DMS79 (cell line): ENCODE data around the gene SAMD11.

Experiments used
- DNase-seq: peaks from one replicate; lab custom pipeline; 2025; lab: John Stamatoyannopoulos, UW

The SAMD11 gene

DNA sequence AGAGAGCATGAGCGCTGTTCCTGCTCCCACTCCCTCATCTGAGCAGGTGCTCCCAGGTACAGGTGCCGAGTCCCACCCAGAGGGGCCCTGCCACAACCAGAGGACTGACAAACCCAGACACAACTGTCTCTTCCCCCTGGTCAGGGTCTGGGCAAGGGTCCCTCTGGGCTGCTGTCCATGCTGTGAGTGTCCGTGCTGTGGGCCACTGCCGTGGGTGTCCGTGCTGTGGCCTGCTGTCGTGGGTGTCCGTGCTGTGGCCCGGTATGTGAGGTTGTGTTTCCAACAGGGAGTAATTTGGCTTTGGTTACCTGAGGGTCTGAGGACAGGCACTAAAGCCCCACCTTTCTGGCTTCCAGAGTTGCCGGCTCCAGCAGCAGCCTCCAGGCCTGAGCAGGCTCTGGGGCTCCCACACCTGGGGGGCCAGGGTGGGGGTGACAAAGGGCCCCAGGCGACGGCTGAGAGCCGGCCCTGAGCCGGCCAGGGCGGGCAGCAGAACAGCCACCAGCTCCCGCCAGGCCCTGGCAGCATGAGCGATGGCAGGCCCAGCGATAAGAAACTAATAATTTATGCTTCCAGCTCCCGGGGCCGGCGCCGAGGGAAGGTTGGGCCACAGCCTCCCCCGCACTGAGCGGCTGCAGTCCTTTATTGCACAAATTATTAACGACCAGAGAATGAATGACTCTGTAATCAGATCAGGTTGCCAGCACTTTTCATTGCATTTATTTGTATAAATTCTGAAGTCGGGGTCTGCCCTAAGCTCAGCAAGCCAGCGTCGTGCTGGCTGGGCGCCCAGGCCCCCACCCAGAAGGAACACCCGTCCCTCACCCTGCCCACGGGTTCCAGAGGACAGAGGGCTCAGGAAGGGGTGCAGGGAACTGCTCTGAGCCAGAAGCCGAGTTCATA, 7.3 kb upstream of the SAMD11 start:
- DNase-seq = no peak

DNA sequence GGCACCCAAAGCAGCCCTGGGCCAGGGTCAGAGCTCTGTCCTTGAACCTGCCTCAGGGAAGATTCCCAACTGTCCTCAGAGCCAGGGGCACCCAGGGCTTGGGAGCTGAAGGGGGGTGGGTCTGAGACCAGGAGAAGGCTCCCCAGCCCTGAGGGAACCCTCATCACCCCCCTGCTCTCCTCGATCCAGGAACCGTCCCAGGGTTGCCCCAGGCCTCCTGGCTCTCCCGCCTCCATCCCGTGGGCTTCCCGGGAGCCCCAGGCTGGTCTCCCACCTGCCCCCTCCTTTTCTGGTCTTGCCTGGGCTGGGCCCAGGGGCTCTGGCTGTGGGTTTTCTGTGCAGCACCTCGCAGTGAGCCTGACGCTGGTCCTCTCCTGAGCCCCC, 6.7 kb upstream of the SAMD11 start:
- DNase-seq = no peak

DNA sequence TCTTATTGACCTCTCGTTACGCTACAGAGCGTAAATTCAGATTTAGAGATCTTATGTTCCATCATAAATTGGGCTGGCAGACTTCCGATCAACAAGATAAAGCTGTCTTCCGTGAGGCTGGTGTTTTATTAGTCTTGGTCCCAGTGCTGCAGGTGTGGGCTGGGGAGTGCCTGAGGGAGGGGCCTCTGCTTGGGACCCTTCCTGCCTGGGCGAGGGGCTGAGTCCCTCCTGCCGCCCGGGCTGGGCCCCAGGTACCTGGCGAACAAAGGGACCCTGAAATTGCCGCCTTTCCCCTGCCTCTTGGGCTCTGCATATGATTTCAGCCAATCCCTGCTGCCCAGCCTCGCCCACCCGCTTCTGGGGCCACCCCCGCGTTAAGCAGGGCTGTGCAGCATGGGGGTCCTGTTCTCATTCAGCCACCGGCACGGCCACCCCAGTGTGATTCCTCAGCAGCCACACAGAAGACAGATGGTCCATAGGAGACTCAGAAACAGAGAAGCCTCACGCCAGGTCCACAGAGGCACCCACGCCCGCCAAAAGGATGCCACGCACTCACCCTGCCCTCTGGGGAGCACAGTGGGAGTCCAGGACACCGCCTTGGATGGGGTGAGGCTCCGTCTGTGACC, 6.1 kb upstream of the SAMD11 start:
- DNase-seq = no peak

- DNase-seq = no peak
These were observed 5.4 kb upstream of the SAMD11 start for GRCh38 chr1:918353-918752.

DNA sequence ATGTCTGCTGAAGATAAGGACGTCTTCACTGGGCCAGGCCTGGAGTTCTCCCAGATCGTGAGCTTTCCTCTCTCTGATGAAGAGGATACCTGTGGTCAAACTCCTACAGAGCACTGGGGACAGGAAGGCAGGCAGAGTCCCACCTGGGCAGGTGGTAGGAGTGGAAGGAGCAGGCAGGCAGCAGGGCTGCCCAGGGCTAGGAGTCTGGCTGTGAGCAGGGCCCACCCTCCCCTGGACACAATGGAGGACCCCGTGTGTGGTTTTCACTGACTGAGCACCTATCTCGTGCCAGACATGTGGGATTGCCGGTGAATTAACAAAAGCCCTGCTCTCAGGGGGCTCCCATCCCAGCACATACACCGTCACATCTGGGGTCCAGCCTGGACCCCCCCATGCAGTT, 4.9 kb upstream of the SAMD11 start:
- DNase-seq = no peak

DNA sequence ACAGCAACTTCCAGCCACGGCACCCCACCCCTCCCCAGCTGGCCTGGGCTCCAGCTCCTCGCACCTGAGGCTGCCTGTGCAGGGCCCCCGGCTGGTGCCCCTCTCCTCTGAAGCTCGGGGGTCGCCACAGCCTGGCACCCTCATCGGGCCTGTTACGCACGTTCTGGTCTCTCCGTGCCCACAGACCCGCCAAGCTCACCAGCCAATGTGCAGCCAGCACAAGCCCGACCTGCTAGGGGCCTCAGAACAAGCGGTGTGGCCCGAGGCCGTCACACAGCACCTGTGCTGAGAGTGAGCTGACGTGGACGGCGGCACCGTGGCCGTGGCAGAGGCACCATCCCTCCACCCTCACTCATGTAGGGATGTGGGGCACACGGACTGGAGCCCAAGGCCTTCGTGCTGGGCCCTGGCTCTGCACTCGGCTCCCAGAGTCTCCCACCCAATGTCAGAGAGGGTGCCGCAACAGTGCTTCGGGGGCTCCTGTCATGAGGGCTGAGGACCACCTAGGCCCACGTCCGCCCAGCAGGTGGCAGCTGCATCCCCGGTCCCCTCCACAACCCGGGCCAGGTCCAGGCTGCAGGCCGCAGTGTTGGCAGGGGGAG, 4.4 kb upstream of the SAMD11 start:
- DNase-seq = no peak

DNA sequence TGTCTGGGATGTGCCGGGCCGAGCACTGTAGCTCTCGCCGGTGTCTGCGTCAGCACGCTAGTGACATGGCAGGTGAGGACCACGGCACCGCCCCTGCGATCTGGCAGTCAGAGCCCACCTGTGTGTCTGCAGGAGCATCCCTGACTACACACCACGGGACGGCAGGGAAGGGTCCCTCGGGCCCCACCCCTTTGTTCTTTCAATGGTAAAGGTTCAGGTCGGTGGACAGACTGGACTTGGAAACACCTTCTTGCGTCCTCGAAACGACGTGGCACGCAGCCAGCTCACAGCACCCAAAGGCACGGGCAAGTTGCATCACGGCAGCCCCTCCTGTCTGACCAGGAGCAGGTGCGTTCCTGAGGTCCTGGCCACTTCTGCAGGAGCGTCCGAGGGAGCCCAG, 3.7 kb upstream of the SAMD11 start:
- DNase-seq = no peak

DNA sequence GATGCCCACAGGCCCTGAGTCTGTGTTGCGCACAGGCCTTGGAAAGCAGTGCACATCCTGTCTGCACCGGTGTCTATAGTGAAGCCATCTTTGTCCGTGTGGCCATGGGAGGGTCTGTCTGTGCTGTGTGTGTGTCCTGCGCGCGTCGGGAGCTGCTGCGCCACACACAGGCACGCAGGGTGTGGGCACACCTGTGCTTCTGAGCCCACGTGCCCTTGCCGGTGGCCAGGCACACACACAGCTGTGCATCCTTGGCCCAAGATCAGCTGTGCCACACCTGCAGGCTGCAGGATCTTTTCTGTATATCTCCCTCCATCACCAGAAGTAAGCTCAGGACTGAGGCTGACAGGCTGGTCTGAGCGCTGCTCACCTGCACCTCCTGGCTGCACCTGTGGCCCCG, 3.2 kb upstream of the SAMD11 start:
- DNase-seq = no peak

- peak; percentile 63 for DNase-seq
These were observed 2.5 kb upstream of the SAMD11 start for GRCh38 chr1:921011-921837.

DNA sequence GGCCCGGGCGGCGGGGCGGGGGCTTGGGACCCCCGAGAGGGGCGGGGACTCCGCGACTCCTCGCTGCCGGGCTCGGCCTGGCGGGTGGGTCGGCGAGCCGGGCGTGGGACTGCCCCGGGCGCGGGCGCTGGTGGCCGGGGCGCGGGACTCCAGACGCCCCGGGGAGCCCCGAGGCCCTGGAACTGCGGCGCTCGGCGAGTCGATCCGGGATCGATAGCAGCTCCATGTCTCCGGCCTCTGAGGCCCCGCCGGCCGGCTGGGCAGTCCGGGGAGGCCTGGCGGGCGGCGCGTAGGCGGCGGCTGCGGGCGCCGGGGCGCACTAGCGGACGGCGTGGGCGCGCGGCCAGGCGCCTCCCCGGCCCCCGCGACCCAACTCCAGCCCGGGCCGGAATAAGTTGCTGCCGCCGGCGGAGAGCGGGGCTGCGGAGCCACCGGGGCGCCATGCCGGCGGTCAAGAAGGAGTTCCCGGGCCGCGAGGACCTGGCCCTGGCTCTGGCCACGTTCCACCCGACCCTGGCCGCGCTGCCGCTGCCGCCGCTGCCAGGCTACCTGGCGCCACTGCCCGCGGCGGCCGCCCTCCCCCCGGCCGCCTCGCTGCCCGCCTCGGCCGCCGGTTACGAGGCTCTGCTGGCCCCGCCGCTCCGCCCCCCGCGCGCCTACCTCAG, 400 bp downstream of the SAMD11 start:
- no peak for DNase-seq

DNA sequence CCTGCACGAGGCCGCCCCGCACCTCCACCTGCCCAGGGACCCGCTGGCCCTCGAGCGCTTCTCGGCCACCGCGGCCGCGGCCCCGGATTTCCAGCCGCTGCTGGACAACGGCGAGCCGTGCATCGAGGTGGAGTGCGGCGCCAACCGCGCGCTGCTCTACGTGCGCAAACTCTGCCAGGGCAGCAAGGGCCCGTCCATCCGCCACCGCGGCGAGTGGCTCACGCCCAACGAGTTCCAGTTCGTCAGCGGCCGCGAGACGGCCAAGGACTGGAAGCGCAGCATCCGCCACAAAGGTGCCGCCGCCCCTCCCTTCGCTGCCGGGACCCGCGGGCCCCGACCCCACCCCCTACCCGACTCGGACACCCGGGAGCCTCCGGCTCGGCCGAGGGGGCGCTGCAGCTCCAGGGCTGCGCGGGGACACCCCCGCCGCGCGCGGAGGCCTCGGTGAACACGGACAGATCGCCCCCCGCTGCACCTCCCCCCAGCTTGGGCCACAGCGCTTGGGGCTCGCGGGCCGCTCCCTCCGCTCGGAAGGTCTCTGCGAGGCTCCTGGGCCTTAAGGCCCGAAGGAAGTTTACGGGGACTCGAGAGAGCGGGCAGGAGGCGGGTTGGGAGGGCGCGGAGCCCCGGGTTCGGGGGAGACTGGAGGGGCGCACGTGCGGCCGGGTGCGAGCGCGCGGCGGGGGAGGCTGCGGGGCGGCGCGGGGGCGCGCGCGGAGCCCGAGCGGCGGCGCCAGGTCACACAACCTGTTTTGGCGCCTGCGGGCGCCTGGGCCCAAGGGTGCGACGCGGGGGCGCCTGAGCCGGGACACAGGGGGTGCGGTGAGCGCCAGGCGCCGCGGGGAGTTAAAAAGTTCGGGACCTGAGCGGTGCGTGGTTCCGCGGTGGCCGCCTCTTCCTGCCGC, 1.2 kb downstream of the SAMD11 start:
- no peak for DNase-seq

DNA sequence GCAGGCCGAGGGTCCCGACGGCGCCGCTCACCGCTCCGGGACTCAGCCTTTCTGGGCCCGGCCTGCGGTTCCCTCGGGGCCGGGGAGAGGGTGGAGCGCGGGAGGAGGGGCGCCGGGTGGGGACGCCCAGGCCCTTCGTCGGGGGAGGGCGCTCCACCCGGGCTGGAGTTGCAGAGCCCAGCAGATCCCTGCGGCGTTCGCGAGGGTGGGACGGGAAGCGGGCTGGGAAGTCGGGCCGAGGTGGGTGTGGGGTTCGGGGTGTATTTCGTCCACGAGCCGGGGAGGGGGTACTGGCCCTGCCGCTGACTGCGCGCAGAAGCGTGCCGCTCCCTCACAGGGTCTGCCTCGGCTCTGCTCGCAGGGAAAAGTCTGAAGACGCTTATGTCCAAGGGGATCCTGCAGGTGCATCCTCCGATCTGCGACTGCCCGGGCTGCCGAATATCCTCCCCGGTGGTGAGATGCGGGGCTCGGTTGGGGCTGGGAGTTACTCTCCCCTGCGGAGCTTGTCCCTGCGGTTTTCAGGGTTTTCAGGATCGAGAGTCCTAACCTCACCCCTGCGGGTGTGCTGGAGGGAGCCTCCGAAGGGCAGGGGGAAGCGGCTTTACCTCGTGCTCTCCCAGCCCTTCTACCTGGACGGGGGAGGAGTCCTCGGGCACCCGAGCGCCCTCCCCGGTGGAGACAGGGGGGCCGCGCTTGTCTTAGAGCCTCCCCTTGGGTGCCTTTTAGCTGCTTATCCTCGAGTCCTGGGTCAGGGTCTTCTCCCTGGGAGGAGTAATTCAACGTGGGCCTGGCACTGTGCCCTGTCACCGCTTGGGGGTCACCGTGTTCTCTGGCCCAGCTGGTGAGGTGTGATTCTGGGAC, 2.1 kb downstream of the SAMD11 start:
- DNase-seq = no peak

- no peak for DNase-seq
These were observed 3.5 kb downstream of the SAMD11 start for GRCh38 chr1:927234-927633.

DNA sequence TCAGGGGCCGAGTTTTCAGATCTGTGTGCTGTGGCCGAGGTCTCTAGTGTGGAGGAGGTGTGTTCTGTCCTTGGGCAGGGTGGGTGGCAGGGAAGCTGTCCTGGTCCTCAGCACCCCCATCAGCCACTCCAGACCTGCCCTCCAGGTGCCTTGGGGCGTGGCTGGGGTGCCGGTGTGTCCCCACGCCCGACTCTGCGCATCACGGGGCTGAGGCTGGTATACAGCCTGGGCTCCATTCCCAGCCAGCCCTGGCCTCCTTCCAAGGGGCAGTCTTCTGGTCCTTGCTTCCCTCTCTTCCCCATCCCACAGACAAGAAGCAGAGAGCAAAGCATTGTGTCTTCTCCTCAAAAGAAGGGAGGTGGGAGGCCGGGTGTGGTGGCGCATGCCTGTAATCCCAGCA, 4.0 kb downstream of the SAMD11 start:
- no peak for DNase-seq

- DNase-seq = no peak
These were observed 5.3 kb downstream of the SAMD11 start for GRCh38 chr1:928825-929661.

- no peak for DNase-seq
These were observed 6.2 kb downstream of the SAMD11 start for GRCh38 chr1:929712-930632.

DNA sequence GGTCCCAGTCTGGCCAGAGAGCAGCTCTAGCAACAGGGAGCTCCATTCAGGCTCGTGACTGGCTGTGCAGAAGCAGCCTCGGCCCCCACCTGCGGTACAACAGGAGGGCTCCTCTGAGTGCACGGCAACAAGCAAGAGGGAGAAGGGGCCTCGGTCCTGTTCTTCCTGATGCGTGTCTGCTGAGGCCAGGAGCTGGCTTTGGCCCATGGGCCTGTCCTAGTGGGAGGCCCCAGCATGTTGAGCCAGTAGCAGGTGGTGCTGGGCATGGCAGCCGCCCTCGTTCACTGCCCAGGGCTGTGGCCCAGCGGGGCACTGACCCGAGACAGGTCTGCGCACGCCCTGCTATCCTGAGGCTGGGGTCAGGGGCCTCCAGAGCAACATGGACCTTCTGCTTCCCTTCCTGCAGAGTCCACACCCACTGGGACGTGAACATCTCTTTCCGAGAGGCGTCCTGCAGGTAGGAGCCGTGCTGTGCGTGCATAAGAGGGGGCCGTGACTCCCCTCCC, 7.0 kb downstream of the SAMD11 start:
- no peak for DNase-seq
